HK-2 (cell line): ENCODE results near the gene RPLP2.

ENCODE experiments used
- DNase-seq: peaks from one replicate; pipeline ENCODE4 v3.0.0-alpha.2; 2018; ENCODE audit not compliant: unreplicated experiment

RPLP2 gene

GRCh38 chr11:803770-804598 is 5.8 kb upstream of the RPLP2 start:
- DNase-seq, result no peak

DNA sequence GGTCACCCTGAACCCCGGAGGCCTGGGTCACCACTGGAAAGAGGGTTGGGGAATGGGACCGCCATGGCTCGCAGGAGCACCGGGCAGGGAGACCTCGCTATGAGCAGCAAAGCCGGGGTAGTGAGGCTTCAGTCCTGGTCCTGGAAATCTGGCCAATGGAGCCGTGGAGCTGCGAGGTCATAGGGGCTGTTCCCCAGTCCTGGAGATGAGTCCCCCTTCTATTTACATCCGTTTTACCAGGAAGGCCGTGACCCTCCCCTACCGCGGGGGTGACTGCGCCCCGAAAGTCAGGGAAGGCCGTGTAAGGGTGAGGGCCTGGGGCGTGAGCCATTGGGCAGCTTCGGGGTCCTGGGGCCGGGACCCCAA is 5.2 kb upstream of the RPLP2 start:
- DNase-seq, result no peak

GRCh38 chr11:808427-809286 is 1.1 kb upstream of the RPLP2 start:
- DNase-seq, result no peak

DNA sequence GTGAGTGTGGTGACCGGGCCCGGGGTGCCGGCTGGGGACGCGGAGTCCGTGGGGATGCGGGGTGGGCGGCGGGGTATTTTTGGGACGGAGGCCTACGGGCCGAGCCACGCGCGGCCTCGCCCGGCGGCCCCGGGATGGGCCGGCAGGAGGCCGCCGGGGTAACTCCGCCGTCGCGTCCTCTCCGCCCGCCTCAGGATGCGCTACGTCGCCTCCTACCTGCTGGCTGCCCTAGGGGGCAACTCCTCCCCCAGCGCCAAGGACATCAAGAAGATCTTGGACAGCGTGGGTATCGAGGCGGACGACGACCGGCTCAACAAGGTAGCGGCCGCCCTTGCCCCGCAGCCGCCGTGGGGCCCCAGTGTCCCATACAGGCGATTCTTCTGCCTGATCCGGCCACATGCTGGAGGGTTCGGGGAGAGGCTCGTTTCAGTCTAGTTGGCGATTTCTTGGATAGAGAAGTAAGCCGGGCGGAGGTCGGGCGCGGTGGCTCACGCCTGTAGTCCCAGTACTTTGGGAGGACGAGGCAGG is 337 bp downstream of the RPLP2 start:
- no peak for DNase-seq

DNA sequence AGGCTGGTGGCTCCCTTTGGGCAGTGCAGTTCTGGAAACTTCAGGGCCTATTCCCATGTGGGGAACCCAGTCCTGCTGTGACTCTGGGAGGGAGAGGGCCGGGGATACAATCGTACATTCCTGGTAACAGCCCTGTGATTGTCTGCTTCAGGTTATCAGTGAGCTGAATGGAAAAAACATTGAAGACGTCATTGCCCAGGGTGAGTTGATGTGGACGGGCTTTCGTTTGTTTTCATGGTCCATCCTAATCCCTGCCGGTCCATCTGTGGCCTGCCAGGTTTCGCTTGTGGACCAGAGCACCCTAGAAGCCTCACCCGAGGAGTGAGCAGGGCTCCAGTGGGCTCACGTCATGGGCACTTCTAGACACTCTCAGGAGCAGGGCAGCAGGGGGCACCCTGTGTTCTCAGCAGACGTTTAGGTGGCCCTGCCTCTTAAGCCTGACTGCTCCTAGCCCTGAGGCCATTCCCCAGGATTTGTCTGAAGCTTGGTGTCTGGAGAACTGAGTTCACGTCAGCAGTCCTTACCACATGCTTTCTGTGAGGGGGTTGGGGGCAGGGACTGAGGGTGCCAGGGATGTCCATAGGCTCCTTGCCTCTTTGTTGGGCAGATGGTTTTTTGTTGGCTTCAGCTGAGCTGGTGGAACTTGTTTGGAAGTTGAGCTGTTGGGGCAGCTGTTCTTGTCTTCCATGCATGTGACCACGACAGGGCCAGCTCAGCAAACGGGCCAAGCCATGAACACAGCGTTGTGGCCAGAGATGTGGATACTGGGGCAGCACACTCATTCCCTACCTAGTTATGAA is 1.9 kb downstream of the RPLP2 start:
- no peak for DNase-seq

GRCh38 chr11:812390-812789 is 2.6 kb downstream of the RPLP2 start:
- no peak for DNase-seq

- no peak for DNase-seq
Observed at GRCh38 chr11:813072-813455, 3.3 kb downstream of the RPLP2 start.

- no peak for DNase-seq
Observed at GRCh38 chr11:813456-814096, 3.8 kb downstream of the RPLP2 start.

- DNase-seq, result no peak
Observed at GRCh38 chr11:815675-816432, 6.1 kb downstream of the RPLP2 start.

DNA sequence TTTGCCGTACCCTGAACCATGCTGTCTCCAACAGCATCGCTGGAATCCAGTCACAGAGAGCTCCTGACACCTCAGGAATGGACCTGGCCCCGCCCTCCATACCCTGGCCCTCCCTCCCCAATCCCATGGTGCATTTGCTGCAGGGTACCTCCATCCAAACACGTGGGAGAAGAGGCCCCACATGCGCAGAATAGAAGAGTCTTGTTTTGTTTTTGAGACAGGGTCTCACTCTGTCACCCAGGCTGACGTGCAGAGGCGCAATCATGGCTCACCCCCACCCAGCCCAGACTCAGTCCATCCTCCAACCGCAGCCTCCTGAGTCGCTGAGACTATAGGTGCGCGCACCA is 6.6 kb downstream of the RPLP2 start:
- no peak for DNase-seq

DNA sequence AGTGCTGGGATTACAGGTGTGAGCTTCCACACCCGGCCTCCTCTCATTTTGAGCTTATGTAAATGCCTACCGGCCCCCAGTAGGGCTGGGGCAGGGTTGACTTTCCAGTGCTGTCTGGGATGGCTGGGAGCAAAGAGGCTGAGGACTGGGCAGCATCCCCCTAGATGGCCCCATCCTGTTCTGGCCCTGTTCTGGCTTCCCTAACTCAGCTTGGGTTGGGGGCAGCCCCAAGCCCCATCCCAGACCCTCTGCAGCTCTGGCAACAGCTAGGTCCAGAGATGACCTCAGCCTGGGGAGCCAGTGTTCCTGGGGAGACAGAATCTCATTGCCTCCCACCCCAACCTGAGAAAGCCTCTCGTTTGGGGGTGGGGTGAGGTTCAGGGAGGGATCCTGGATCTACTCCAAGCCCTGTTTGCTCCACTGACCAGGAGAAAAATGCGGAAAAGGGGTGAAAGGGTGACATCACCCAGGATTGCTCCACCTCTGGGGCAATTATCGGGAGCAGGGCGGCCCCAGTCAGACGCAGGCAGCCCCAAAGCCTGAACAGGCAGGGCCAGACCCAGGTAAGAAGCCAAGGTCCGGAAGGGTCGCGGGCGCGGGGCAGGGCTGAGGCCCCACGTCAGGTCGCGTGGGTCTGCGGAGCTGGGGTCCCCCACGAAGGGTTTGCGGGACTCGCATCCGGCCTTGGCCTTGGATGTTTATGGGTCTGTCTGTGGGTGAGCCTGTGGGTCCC is 8.8 kb downstream of the RPLP2 start, which contains the start of gene PNPLA2:
Gene PNPLA2 (plus strand): TSS at position 519 of the 733 bp plus-strand sequence. CDS start 805 bp downstream, outside the sequence.
- peak; percentile 68 for DNase-seq

DNA sequence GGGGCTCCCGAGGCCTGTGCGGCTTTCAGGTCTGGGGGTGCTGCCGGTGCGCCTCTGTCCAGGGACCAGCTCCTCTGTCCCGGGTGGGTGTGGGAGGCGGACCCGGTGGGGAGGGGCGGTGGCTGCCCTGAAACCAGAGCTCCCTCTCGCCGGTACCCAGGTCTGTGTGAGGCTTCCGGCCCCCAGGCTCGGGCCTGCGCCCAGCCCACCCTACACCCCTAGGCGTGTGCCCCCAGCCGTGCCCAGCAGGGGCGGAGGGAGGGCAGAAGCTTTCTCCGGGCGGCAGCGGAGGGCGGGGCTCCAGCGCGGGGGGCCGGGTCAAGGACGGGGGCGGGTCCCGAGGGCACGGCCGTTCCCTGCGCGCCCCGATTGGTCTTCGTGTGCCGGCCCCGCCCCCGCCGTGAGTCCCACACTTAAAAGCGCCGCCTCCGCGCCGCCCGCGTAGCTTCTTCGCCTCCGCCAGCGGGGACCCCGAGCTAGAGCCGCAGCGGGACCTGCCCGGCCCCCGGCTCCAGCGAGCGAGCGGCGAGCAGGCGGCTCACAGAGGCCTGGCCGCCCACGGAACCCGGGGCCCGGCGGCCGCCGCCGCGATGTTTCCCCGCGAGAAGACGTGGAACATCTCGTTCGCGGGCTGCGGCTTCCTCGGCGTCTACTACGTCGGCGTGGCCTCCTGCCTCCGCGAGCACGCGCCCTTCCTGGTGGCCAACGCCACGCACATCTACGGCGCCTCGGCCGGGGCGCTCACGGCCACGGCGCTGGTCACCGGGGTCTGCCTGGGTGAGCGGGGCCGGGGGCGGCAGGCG is 9.6 kb downstream of the RPLP2 start:
- peak; percentile 83 for DNase-seq

GRCh38 chr11:819943-820649 is 10.3 kb downstream of the RPLP2 start:
- peak; percentile 76 for DNase-seq

- peak; percentile 67 for DNase-seq
Observed at GRCh38 chr11:820655-821511, 11.1 kb downstream of the RPLP2 start.

DNA sequence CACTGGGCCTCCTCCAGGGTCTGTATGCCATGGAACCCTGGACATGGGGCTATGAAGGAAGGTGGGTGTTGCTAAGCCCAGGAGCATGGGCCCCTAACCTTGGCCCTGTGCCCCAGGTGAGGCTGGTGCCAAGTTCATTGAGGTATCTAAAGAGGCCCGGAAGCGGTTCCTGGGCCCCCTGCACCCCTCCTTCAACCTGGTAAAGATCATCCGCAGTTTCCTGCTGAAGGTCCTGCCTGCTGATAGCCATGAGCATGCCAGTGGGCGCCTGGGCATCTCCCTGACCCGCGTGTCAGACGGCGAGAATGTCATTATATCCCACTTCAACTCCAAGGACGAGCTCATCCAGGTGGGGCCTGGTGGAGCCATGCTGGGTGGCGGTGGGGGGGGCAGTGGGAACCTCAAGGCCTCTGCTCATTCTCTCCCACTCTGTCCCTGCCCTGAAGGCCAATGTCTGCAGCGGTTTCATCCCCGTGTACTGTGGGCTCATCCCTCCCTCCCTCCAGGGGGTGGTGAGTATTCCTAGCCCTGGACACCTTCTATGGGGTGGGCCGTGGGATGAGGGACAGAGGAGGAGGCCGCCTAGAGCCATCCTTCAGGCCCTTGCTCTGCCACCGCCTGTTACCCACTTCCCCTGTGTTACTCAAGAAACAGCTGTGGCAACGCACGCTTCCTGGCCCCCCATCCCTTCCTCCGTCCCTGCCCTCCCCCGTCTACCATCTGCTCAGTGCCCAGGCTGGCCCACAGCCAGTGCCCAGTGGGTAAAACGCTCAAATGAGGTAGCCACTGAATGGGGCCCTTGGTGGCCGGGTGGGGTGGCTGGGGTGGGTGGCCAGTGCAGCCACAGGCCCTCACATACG is 12.0 kb downstream of the RPLP2 start:
- DNase-seq, result no peak

GRCh38 chr11:823441-824291 is 13.9 kb downstream of the RPLP2 start:
- DNase-seq, result no peak
